Nephron (organoid): ENCODE data around the gene DAGLB.

Experiments
- H3K27ac Mint-ChIP-seq, 3 experiments: 2 replicates each; pipeline ENCODE4 v1.8.0; 2020; ENCODE audit warnings: mixed read lengths in 3 of 3, mild to moderate bottlenecking in 2 of 3, moderate library complexity in 1 of 3
- H3K27me3 Mint-ChIP-seq: 2 replicates; pipeline ENCODE4 v1.8.0; 2021; ENCODE audit warnings: low read depth, mild to moderate bottlenecking, moderate library complexity, mixed read lengths
- H3K36me3 Mint-ChIP-seq: 2 replicates; pipeline ENCODE4 v1.8.0; 2020; ENCODE audit warnings: low read depth, mixed read lengths
- H3K4me1 Mint-ChIP-seq: 2 replicates; pipeline ENCODE4 v1.8.0; 2020; ENCODE audit warnings: mixed read lengths
- H3K4me3 Mint-ChIP-seq, 3 experiments: 2 replicates each; pipeline ENCODE4 v1.8.0; 2020; ENCODE audit warnings: mild to moderate bottlenecking in 3 of 3, mixed read lengths in 3 of 3, moderate library complexity in 2 of 3
- H3K9me3 Mint-ChIP-seq: 2 replicates; pipeline ENCODE4 v1.8.0; 2020; ENCODE audit warnings: mixed read lengths
- TF ChIP-seq, protein P1 (sequence below), 3 experiments: fragments of 200-600 bp; sonication (generic); IDR thresholded peaks; one replicate each; pipeline ENCODE4 v1.5.0; 2021; ENCODE audit warnings: antibody characterized with exemption in 3 of 3; ENCODE audit not compliant: unreplicated experiment in 3 of 3

DAGLB gene, protein sequence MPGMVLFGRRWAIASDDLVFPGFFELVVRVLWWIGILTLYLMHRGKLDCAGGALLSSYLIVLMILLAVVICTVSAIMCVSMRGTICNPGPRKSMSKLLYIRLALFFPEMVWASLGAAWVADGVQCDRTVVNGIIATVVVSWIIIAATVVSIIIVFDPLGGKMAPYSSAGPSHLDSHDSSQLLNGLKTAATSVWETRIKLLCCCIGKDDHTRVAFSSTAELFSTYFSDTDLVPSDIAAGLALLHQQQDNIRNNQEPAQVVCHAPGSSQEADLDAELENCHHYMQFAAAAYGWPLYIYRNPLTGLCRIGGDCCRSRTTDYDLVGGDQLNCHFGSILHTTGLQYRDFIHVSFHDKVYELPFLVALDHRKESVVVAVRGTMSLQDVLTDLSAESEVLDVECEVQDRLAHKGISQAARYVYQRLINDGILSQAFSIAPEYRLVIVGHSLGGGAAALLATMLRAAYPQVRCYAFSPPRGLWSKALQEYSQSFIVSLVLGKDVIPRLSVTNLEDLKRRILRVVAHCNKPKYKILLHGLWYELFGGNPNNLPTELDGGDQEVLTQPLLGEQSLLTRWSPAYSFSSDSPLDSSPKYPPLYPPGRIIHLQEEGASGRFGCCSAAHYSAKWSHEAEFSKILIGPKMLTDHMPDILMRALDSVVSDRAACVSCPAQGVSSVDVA

DNA sequence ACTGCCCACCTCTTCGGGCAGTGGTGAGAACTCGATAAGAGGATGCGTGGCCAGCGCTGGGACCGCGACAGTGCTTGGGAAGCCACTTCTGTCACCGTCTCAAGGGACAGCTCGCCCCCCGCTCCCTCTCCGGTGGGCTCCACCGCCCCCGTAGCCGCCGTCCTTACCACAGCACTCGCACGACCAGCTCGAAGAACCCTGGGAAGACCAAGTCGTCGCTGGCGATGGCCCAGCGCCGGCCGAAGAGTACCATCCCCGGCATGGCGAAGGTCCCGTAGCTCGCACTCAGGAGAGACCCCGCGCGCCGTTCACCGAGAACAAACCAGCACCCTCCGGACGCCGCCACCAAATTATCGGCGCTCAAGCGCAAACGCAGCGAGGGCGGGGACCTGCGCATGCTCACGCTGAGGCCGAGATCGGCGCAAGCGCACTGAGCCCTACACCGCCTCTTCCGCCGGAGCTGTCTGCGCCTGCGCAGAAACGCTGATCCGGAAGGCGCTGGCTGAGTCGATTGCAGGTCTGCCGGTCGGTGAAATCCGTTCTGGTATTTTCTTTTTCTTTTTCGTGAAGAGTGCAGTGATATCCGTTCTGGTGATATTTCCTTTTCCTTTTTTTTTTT lies at the start of gene DAGLB:
Gene DAGLB (minus strand): TSS at position 374 of the 619 bp plus-strand sequence. CDS start 112 bp downstream, at position 262.
- Mint-ChIP-seq H3K36me3 (peaks cover 21% of the 10 kb centered on the region), H3K9me3 (no peaks in the 10 kb centered on the region), H3K27ac (peak within 1 kb of the TSS; percentile 84 to 87 (median 87)), H3K4me3 (peak within 1 kb of the TSS; percentile 95 to 98 (median 97)), H3K4me1 (peaks cover 15% of the 10 kb centered on the region), H3K27me3 (peaks cover 3% of the 10 kb centered on the region)
- TF ChIP-seq, protein P1, sequence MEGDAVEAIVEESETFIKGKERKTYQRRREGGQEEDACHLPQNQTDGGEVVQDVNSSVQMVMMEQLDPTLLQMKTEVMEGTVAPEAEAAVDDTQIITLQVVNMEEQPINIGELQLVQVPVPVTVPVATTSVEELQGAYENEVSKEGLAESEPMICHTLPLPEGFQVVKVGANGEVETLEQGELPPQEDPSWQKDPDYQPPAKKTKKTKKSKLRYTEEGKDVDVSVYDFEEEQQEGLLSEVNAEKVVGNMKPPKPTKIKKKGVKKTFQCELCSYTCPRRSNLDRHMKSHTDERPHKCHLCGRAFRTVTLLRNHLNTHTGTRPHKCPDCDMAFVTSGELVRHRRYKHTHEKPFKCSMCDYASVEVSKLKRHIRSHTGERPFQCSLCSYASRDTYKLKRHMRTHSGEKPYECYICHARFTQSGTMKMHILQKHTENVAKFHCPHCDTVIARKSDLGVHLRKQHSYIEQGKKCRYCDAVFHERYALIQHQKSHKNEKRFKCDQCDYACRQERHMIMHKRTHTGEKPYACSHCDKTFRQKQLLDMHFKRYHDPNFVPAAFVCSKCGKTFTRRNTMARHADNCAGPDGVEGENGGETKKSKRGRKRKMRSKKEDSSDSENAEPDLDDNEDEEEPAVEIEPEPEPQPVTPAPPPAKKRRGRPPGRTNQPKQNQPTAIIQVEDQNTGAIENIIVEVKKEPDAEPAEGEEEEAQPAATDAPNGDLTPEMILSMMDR (IDR thresholded peaks at IDR 0.05; ENCODE audit: unreplicated experiment in 3 of 3), result no peak

DNA sequence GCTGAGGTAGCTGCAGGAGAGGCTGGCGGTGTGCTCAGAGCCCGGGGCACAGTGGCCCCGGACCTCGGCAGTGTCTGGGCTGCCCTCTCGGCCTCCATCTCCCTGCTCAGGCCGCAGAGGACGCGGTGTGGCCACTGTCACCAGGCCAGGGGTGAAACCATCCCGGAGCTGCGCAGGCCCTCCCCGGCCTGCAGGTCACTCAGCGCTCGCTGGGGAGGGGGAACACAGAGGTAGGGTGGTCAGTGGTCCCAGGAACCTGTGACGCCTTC lies 49.8 kb upstream of the DAGLB start:
- H3K4me1 Mint-ChIP-seq, result no peaks in the 10 kb centered on the region
- H3K9me3 Mint-ChIP-seq, result no peaks in the 10 kb centered on the region

DNA sequence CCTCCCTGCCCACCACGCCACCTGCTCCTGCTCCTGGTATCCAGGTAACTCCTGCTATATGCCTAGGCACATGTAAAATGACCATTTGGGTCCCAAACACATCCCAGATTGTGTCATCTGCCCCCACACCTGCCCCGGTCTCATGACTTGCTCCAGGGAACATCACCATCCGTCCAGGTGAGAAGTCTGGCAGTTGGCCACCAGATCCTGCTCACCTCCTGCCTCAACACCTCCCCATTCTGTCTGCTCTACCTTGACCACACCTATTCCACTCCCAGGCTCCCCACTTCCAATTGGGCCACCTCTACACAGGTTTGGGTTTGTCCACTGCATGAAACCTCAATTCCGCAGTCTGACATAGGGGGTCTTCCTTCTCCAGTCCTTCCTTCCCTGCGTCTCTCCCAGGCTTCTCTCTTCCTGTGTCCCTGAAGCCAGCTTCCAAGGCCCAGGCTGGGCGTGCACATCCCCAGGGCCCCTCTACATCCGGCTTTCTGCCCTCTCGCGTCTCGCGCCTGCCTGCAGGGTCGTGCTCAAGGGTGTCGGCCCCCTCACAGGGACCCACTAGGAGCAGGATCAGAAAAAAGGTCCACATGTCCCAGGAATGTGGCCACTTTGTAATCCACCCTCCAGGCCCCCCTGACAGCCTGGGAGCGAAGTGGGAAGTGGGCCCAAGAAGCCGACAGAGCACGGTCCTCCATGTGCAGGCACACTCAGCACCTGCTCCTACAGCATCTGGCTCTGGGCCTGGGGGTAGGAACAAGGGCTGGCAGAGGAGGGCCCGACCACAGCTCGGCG lies 49.3 kb upstream of the DAGLB start:
- no peak overlapping the region for H3K4me3 Mint-ChIP-seq
- no peaks in the 10 kb centered on the region for H3K36me3 Mint-ChIP-seq
- H3K27me3 Mint-ChIP-seq, result peaks cover 21% of the 10 kb centered on the region
- no peaks in the 10 kb centered on the region for H3K9me3 Mint-ChIP-seq
- H3K4me1 Mint-ChIP-seq, result no peaks in the 10 kb centered on the region
- no peak overlapping the region for H3K27ac Mint-ChIP-seq
- TF ChIP-seq, protein P1 (IDR thresholded peaks at IDR 0.05; ENCODE audit: unreplicated experiment in 3 of 3), result no peak

More for the DNA sequence above, 49.8 kb upstream of the DAGLB start:
- H3K27me3 Mint-ChIP-seq, result peaks cover 17% of the 10 kb centered on the region
- no peaks in the 10 kb centered on the region for H3K36me3 Mint-ChIP-seq
- no peak overlapping the region for H3K4me3 Mint-ChIP-seq
- no peak overlapping the region for H3K27ac Mint-ChIP-seq
- TF ChIP-seq, protein P1 (IDR thresholded peaks at IDR 0.05; ENCODE audit: unreplicated experiment in 3 of 3), result no peak

GRCh38 chr7:6495597-6496262 lies 48.0 kb upstream of the DAGLB start:
- Mint-ChIP-seq H3K4me3 (no peak overlapping the region), H3K27ac (no peak overlapping the region), H3K36me3 (no peaks in the 10 kb centered on the region), H3K27me3 (peaks cover 29% of the 10 kb centered on the region), H3K4me1 (no peaks in the 10 kb centered on the region), H3K9me3 (peaks cover 6% of the 10 kb centered on the region)
- TF ChIP-seq, protein P1 (IDR thresholded peaks at IDR 0.05; ENCODE audit: unreplicated experiment in 3 of 3), result no peak

GRCh38 chr7:6494365-6494764 lies 46.6 kb upstream of the DAGLB start:
- TF ChIP-seq, protein P1 (IDR thresholded peaks at IDR 0.05; ENCODE audit: unreplicated experiment in 3 of 3), result no peak
- peaks cover 6% of the 10 kb centered on the region for H3K9me3 Mint-ChIP-seq
- H3K4me1 Mint-ChIP-seq, result no peaks in the 10 kb centered on the region
- H3K27ac Mint-ChIP-seq, result no peak overlapping the region
- peaks cover 26% of the 10 kb centered on the region for H3K27me3 Mint-ChIP-seq
- no peaks in the 10 kb centered on the region for H3K36me3 Mint-ChIP-seq
- no peak overlapping the region for H3K4me3 Mint-ChIP-seq
